Omental fat pad (tissue), 4 donors: ENCODE results near the gene CFAP46. TPM values are rescaled to one million over a fixed set of nuclear protein-coding genes. Genes with fewer than 3 reads are reported as not detected.
"Not testable (repeated sequence)": the region's sequence is repeated elsewhere in the genome, so short reads cannot be mapped to it uniquely, and the experiment has no call there.

Source experiments
- ATAC-seq: fragments of 150-250 bp; one replicate; pipeline ENCODE4 v1.9.1; 2016; ENCODE audit warnings: mild to moderate bottlenecking, moderate library complexity; ENCODE audit not compliant: low FRiP score
- DNase-seq: peaks from one replicate; pipeline ENCODE4 v3.0.0-alpha.2; 2019; ENCODE audit warnings: low spot score
- CTCF ChIP-seq, 3 donors: fragments of 450-650 bp; IDR thresholded peaks; one replicate each; pipeline ENCODE4 v1.5.1; 2016 to 2017; ENCODE audit warnings: antibody characterized with exemption in 3 of 3, mild to moderate bottlenecking in 3 of 3, moderate library complexity in 2 of 3
- total RNA-seq, 4 donors: library from RNA; depleted of rRNA; stranded (reverse); fragments of >200 nt; gene quantifications; one replicate each; pipeline ENCODE4 v1.1.0, GENCODE V29; 2016

CFAP46 gene
- total RNA-seq, 4 donors from 2014 or later, result 0.24 to 0.37 TPM; not detected in 2

- ATAC-seq, result no peak
- no peak for TF ChIP-seq CTCF (IDR thresholded peaks at IDR 0.05)
- peak; percentile 5 for DNase-seq
Measured at GRCh38 chr10:132891368-132891767, 51.0 kb downstream of the CFAP46 start.

- no peak for ATAC-seq
- DNase-seq, result no peak
- no peak for TF ChIP-seq CTCF (IDR thresholded peaks at IDR 0.05)
Measured at GRCh38 chr10:132890301-132890700, 52.1 kb downstream of the CFAP46 start.

- TF ChIP-seq CTCF (IDR thresholded peaks at IDR 0.05), result no peak
- ATAC-seq (no peak), DNase-seq (peak; percentile 9)
Measured at GRCh38 chr10:132889556-132889955, 52.8 kb downstream of the CFAP46 start.

GRCh38 chr10:132888898-132889490, 53.4 kb downstream of the CFAP46 start:
- ATAC-seq, result no peak
- no peak for TF ChIP-seq CTCF (IDR thresholded peaks at IDR 0.05)
- peak; percentile 16 for DNase-seq

- not testable (repeated sequence) for ATAC-seq, DNase-seq
Measured at GRCh38 chr10:132888446-132888845, 53.9 kb downstream of the CFAP46 start.

- TF ChIP-seq CTCF (IDR thresholded peaks at IDR 0.05), result no peak
- DNase-seq, result peak; percentile 6
- no peak for ATAC-seq
Measured at GRCh38 chr10:132886211-132887099, 55.9 kb downstream of the CFAP46 start.

GRCh38 chr10:132885451-132886210, 56.7 kb downstream of the CFAP46 start:
- no peak for TF ChIP-seq CTCF (IDR thresholded peaks at IDR 0.05)
- ATAC-seq, result no peak
- DNase-seq, result no peak
